HCT116 (cell line): Measurements from ENCODE around the gene ATM. TPM values are rescaled to one million over a fixed set of nuclear protein-coding genes. Genes with fewer than 3 reads are reported as not detected.

Experiments
- ATAC-seq: fragments of 200-7000 bp; cut with Tn5 transposase; 2 replicates; pipeline ENCODE4 v1.9.1; 2020; ENCODE audit warnings: mild to moderate bottlenecking, moderate library complexity
- BruUV-seq: library from RNA; stranded (reverse); fragments of 400-500 nt; replicated peaks from 2 replicates; lab custom pipeline; 2021; lab: Mats Ljungman, UMichigan
- CTCF ChIA-PET: fragments of 300-600 bp; sonication (Branson Sonifier 250); formaldehyde crosslinking; loops from one replicate; lab custom pipeline; 2021; ENCODE audit warnings: antibody characterized with exemption; lab: Charles Lee
- POLR2A ChIA-PET: fragments of 300-600, 350-600 bp; sonication (Branson Sonifier 250); formaldehyde crosslinking; loops from one replicate; lab custom pipeline; 2021; ENCODE audit warnings: antibody characterized with exemption; lab: Charles Lee
- RAD21 ChIA-PET, 2 experiments: fragments of 300-600 bp; sonication (Branson Sonifier 250); formaldehyde crosslinking; loops; one replicate each; lab custom pipeline; 2023; ENCODE audit warnings: low total read pairs in 2 of 2; ENCODE audit not compliant: uncharacterized antibody in 2 of 2, unreplicated experiment in 2 of 2, low non-redundant PET in 1 of 2; lab: Charles Lee
- DNase-seq: peaks from one replicate; pipeline ENCODE4 v3.0.0-alpha.2; 2010; ENCODE audit warnings: low read depth, low spot score
- H2AFZ ChIP-seq: fragments of 200-600 bp; shearing (Covaris generic), sonication (generic); 2 replicates; pipeline ENCODE4 v1.6.1; 2017; ENCODE audit warnings: low read depth, mixed run types, mixed read lengths, antibody characterized with exemption, low read length; ENCODE audit not compliant: poor library complexity, severe bottlenecking
- H3K27ac ChIP-seq: 2 replicates; pipeline ENCODE4 v1.5.1; 2012; ENCODE audit warnings: low read depth, low read length
- H3K27me3 ChIP-seq: fragments of 200-600 bp; sonication (generic); 2 replicates; pipeline ENCODE4 v1.6.1; 2016; ENCODE audit warnings: mixed run types, low read length, mixed read lengths; ENCODE audit not compliant: insufficient read depth
- H3K36me3 ChIP-seq, 2 experiments: fragments of 200-500 bp in 1 of 2; fragments of 200-600 bp in 1 of 2; sonication (Bioruptor generic) in 1 of 2; sonication (generic) in 1 of 2; 2 replicates each; pipeline versions ENCODE4 v1.5.1 to v1.6.1; 2014 to 2016; ENCODE audit warnings: low read length in 2 of 2, inconsistent platforms in 1 of 2, mixed read lengths in 1 of 2, mixed run types in 1 of 2; ENCODE audit not compliant: insufficient read depth in 2 of 2, control insufficient read depth in 1 of 2
- H3K4me1 ChIP-seq, 2 experiments: fragments of 200-600 bp in 1 of 2; sonication (generic) in 1 of 2; 2 replicates each; pipeline versions ENCODE4 v1.5.1 to v1.6.1; 2012 to 2017; ENCODE audit warnings: low read length in 2 of 2, inconsistent platforms in 1 of 2, mild to moderate bottlenecking in 1 of 2, mixed read lengths in 1 of 2, mixed run types in 1 of 2, moderate library complexity in 1 of 2; ENCODE audit not compliant: insufficient read depth in 2 of 2, control insufficient read depth in 1 of 2
- H3K4me2 ChIP-seq: fragments of 200-600 bp; sonication (generic); 2 replicates; pipeline ENCODE4 v1.6.1; 2017; ENCODE audit warnings: mixed run types, low read length, mixed read lengths
- H3K4me3 ChIP-seq, 2 experiments: fragments of 200-600 bp in 1 of 2; sonication (generic) in 1 of 2; replicated peaks in 1 of 2; 2 replicates each; pipeline ENCODE4 v1.5.1; 2011 to 2016; ENCODE audit warnings: low read length in 2 of 2, control low read depth in 1 of 2, low read depth in 1 of 2, mild to moderate bottlenecking in 1 of 2, mixed read lengths in 1 of 2, mixed run types in 1 of 2
- H3K79me2 ChIP-seq: fragments of 200-600 bp; sonication (generic); 2 replicates; pipeline ENCODE4 v1.6.1; 2017; ENCODE audit warnings: mild to moderate bottlenecking, mixed run types, low read length, moderate library complexity, mixed read lengths; ENCODE audit not compliant: insufficient read depth
- H3K9ac ChIP-seq: fragments of 200-600 bp; sonication (generic); 2 replicates; pipeline ENCODE4 v1.6.1; 2016; ENCODE audit warnings: low read length, mixed read lengths
- H3K9me2 ChIP-seq: fragments of 200-600 bp; sonication (generic), shearing (Covaris generic); 2 replicates; pipeline ENCODE4 v1.6.1; 2017; ENCODE audit warnings: mixed run types, mild to moderate bottlenecking, moderate library complexity; ENCODE audit not compliant: insufficient read depth
- H3K9me3 ChIP-seq, 2 experiments: fragments of 200-500 bp in 1 of 2; fragments of 200-600 bp in 1 of 2; sonication (Bioruptor generic) in 1 of 2; sonication (generic) in 1 of 2; 2 replicates each; pipeline ENCODE4 v1.6.1; 2014 to 2017; ENCODE audit warnings: low read length in 2 of 2, mixed read lengths in 2 of 2, inconsistent platforms in 1 of 2, low read depth in 1 of 2, mild to moderate bottlenecking in 1 of 2, mixed run types in 1 of 2, moderate library complexity in 1 of 2; ENCODE audit not compliant: control insufficient read depth in 1 of 2, insufficient read depth in 1 of 2
- H4K20me1 ChIP-seq: fragments of 200-600 bp; sonication (generic), shearing (Covaris generic); 2 replicates; pipeline ENCODE4 v1.6.1; 2017; ENCODE audit warnings: mixed run types, mild to moderate bottlenecking, moderate library complexity; ENCODE audit not compliant: insufficient read depth
- CBX3 ChIP-seq: IDR thresholded peaks from 2 replicates; pipeline ENCODE4 v1.6.1; 2012; ENCODE audit warnings: low read depth
- ELF1 ChIP-seq: IDR thresholded peaks from 2 replicates; pipeline ENCODE4 v1.6.1; 2012; ENCODE audit warnings: low read depth, borderline replicate concordance
- EZH2phosphoT487 ChIP-seq: fragments of 200-600 bp; IDR thresholded peaks from 2 replicates; pipeline ENCODE4 v1.6.1; 2018; ENCODE audit warnings: antibody characterized with exemption, borderline replicate concordance
- JUND ChIP-seq: IDR thresholded peaks from 2 replicates; pipeline ENCODE4 v1.6.1; 2012
- POLR2AphosphoS5 ChIP-seq: IDR thresholded peaks from 2 replicates; pipeline ENCODE4 v1.6.1; 2011; ENCODE audit warnings: mild to moderate bottlenecking, low read depth, low read length, moderate library complexity
- RAD21 ChIP-seq: IDR thresholded peaks from 2 replicates; pipeline ENCODE4 v1.6.1; 2012; ENCODE audit warnings: low read depth, mild to moderate bottlenecking
- SIN3A ChIP-seq: IDR thresholded peaks from 2 replicates; pipeline ENCODE4 v1.6.1; 2012; ENCODE audit warnings: low read depth
- SRF ChIP-seq: IDR thresholded peaks from 2 replicates; pipeline ENCODE4 v1.6.1; 2012; ENCODE audit warnings: low read depth
- TCF7L2 ChIP-seq: IDR thresholded peaks from 2 replicates; pipeline ENCODE4 v1.7.0; 2011; ENCODE audit warnings: borderline replicate concordance, inconsistent platforms; ENCODE audit not compliant: insufficient read depth, insufficient read length; ENCODE audit errors: extremely low read depth
- ZFX ChIP-seq: fragments of 450-650 bp; IDR thresholded peaks from 2 replicates; pipeline ENCODE4 v1.6.1; 2017
- ZNF274 ChIP-seq: fragments of 200-500 bp; sonication (Bioruptor generic); IDR thresholded peaks from 2 replicates; pipeline ENCODE4 v1.6.1; 2014; ENCODE audit warnings: mild to moderate bottlenecking, low read depth, low read length, inconsistent platforms
- intact Hi-C: fragments of 100-400 bp; cut with micrococcal nuclease; formaldehyde crosslinking; loops from 2 replicates; pipeline ENCODE4 v1.10.0; 2022
- total RNA-seq: library from RNA; stranded (reverse); gene quantifications from one replicate; pipeline ENCODE4 v1.2.1, GENCODE V29; 2021; ENCODE audit not compliant: unreplicated experiment

The ATM gene
- total RNA-seq, 1 experiment from 2014 or later, result 32.2 TPM

GRCh38 chr11:108364159-108364558, 141.3 kb downstream of the ATM start (continued):
- TF ChIP-seq JUND (no peak), EZH2phosphoT487 (no peak), ELF1 (no peak), ZFX (no peak), ZNF274 (no peak)

- Histone ChIP-seq H3K4me1 (no peaks in the 10 kb centered on the region), H4K20me1 (no peaks in the 10 kb centered on the region), H3K27me3 (no peaks in the 10 kb centered on the region), H3K4me2 (no peak overlapping the region), H3K27ac (no peak overlapping the region), H2AFZ (no peak overlapping the region), H3K9me2 (no peaks in the 10 kb centered on the region), H3K4me3 (no peak overlapping the region), H3K9me3 (no peaks in the 10 kb centered on the region), H3K36me3 (peaks cover 0 to 3% of the 10 kb centered on the region in 2 experiments; a peak in 2 of 4 replicates), H3K9ac (no peak overlapping the region), H3K79me2 (no peaks in the 10 kb centered on the region)
- TF ChIP-seq SRF (no peak), POLR2AphosphoS5 (no peak)
- CTCF ChIA-PET, result no interaction called here
- BruUV-seq, result no TSS peak
- no peak for DNase-seq
- intact Hi-C loops, result no loop called here
- POLR2A ChIA-PET, result no interaction called here
- no peak for ATAC-seq
- RAD21 ChIA-PET, result no interaction called here
Measured at GRCh38 chr11:108368134-108368533, 145.3 kb downstream of the ATM start.

- ATAC-seq (no peak), DNase-seq (no peak)
- ChIA-PET RAD21 (no interaction called here), POLR2A (no interaction called here), CTCF (no interaction called here)
- TF ChIP-seq TCF7L2 (no peak), SIN3A (no peak), CBX3 (no peak), ZFX (no peak), POLR2AphosphoS5 (no peak), RAD21 (no peak)
- no peak overlapping the region for H3K4me2 ChIP-seq
- no peaks in the 10 kb centered on the region for H3K9me3 ChIP-seq
- H3K27me3 ChIP-seq, result no peaks in the 10 kb centered on the region
- H3K79me2 ChIP-seq, result no peaks in the 10 kb centered on the region
- BruUV-seq, result no TSS peak
- no peaks in the 10 kb centered on the region for H3K4me1 ChIP-seq
- intact Hi-C loops, result no loop called here
- H2AFZ ChIP-seq, result no peak overlapping the region
- H3K27ac ChIP-seq, result no peak overlapping the region
- H3K36me3 ChIP-seq, result peaks cover 0 to 3% of the 10 kb centered on the region in 2 experiments; a peak in 2 of 4 replicates
- H4K20me1 ChIP-seq, result no peaks in the 10 kb centered on the region
- H3K4me3 ChIP-seq, result no peak overlapping the region
- H3K9ac ChIP-seq, result no peak overlapping the region
- no peaks in the 10 kb centered on the region for H3K9me2 ChIP-seq
Measured at GRCh38 chr11:108369064-108369463, 146.2 kb downstream of the ATM start.
